ENCODE data around the gene CBR4. TPM values are rescaled to one million over a fixed set of nuclear protein-coding genes. Genes with fewer than 3 reads are reported as not detected.
A peak's percentile ranks its signal among the peaks of the same experiment; 100 is the strongest.
"Not testable (repeated sequence)": the region's sequence is repeated elsewhere in the genome, so short reads cannot be mapped to it uniquely, and the experiment has no call there.

Gene CBR4
- total RNA-seq, 2 donors from 2014 or later = 24.4 TPM

- Mint-ChIP-seq H3K4me1 (ENCODE audit: low read depth) (no peaks in the 10 kb centered on the region), H3K27me3 (ENCODE audit: low read depth) (no peaks in the 10 kb centered on the region), H3K9me3 (no peaks in the 10 kb centered on the region), H3K36me3 (ENCODE audit: insufficient read depth in 2 of 2) (peaks cover 2 to 19% of the 10 kb centered on the region in 2 donors), H3K27ac (peak overlapping the region; percentile 72), H3K4me3 (no peak overlapping the region)
- DNase-seq (no peak), ATAC-seq (replicated peaks in 1 of 2) (no peak)
Observed at GRCh38 chr4:168998596-168998995, 11.5 kb downstream of the CBR4 start.

GRCh38 chr4:168995537-168996295 lies 14.3 kb downstream of the CBR4 start:
- no peaks in the 10 kb centered on the region for H3K4me1 Mint-ChIP-seq (ENCODE audit: low read depth)
- H3K27ac Mint-ChIP-seq = no peak overlapping the region
- no peaks in the 10 kb centered on the region for H3K27me3 Mint-ChIP-seq (ENCODE audit: low read depth)
- ATAC-seq (replicated peaks in 1 of 2) (no peak), DNase-seq (no peak)
- no peaks in the 10 kb centered on the region for H3K9me3 Mint-ChIP-seq
- peaks cover 0 to 4% of the 10 kb centered on the region in 2 donors for H3K36me3 Mint-ChIP-seq (ENCODE audit: insufficient read depth in 2 of 2)
- no peak overlapping the region for H3K4me3 Mint-ChIP-seq

- H3K4me1 Mint-ChIP-seq (ENCODE audit: low read depth) = no peaks in the 10 kb centered on the region
- H3K4me3 Mint-ChIP-seq = no peak overlapping the region
Observed at GRCh38 chr4:168994958-168995357, 15.1 kb downstream of the CBR4 start.

GRCh38 chr4:168993714-168994510 lies 16.1 kb downstream of the CBR4 start:
- DNase-seq (no peak), ATAC-seq (replicated peaks in 1 of 2) (no peak)
- no peaks in the 10 kb centered on the region for H3K4me1 Mint-ChIP-seq (ENCODE audit: low read depth)
- no peaks in the 10 kb centered on the region for H3K27me3 Mint-ChIP-seq (ENCODE audit: low read depth)
- H3K4me3 Mint-ChIP-seq = no peak overlapping the region
- peaks cover 0 to 4% of the 10 kb centered on the region in 2 donors for H3K36me3 Mint-ChIP-seq (ENCODE audit: insufficient read depth in 2 of 2)
- no peak overlapping the region for H3K27ac Mint-ChIP-seq
- H3K9me3 Mint-ChIP-seq = no peaks in the 10 kb centered on the region

More at GRCh38 chr4:168994958-168995357, 15.1 kb downstream of the CBR4 start:
- no peak for ATAC-seq (replicated peaks in 1 of 2)
- Mint-ChIP-seq H3K27ac (no peak overlapping the region), H3K9me3 (no peaks in the 10 kb centered on the region), H3K36me3 (ENCODE audit: insufficient read depth in 2 of 2) (peaks cover 0 to 4% of the 10 kb centered on the region in 2 donors), H3K27me3 (ENCODE audit: low read depth) (no peaks in the 10 kb centered on the region)
- DNase-seq = no peak

GRCh38 chr4:168992952-168993482 lies 17.0 kb downstream of the CBR4 start:
- not testable (repeated sequence) for H3K36me3 Mint-ChIP-seq (ENCODE audit: insufficient read depth in 2 of 2); ATAC-seq (replicated peaks in 1 of 2); H3K27ac Mint-ChIP-seq; H3K4me3 Mint-ChIP-seq; H3K4me1 Mint-ChIP-seq (ENCODE audit: low read depth); H3K27me3 Mint-ChIP-seq (ENCODE audit: low read depth); H3K9me3 Mint-ChIP-seq; DNase-seq

- no peak overlapping the region for H3K27ac Mint-ChIP-seq
- no peaks in the 10 kb centered on the region for H3K4me1 Mint-ChIP-seq (ENCODE audit: low read depth)
- H3K4me3 Mint-ChIP-seq = no peak overlapping the region
- H3K36me3 Mint-ChIP-seq (ENCODE audit: insufficient read depth in 2 of 2) = peaks cover 28 to 44% of the 10 kb centered on the region in 2 donors
- DNase-seq = no peak
- H3K27me3 Mint-ChIP-seq (ENCODE audit: low read depth) = no peaks in the 10 kb centered on the region
- peaks cover 10% of the 10 kb centered on the region in 2 donors for H3K9me3 Mint-ChIP-seq
- ATAC-seq (replicated peaks in 1 of 2) = no peak
Observed at GRCh38 chr4:168981942-168982341, 28.1 kb downstream of the CBR4 start.

- H3K27me3 Mint-ChIP-seq (ENCODE audit: low read depth) = no peaks in the 10 kb centered on the region
- DNase-seq = no peak
- ATAC-seq (replicated peaks in 1 of 2) = no peak
- peaks cover 28 to 44% of the 10 kb centered on the region in 2 donors for H3K36me3 Mint-ChIP-seq (ENCODE audit: insufficient read depth in 2 of 2)
- H3K9me3 Mint-ChIP-seq = peaks cover 10% of the 10 kb centered on the region in 2 donors
- H3K27ac Mint-ChIP-seq = no peak overlapping the region
- no peaks in the 10 kb centered on the region for H3K4me1 Mint-ChIP-seq (ENCODE audit: low read depth)
- H3K4me3 Mint-ChIP-seq = no peak overlapping the region
Observed at GRCh38 chr4:168981460-168981859, 28.6 kb downstream of the CBR4 start.

GRCh38 chr4:168979338-168979737 lies 30.7 kb downstream of the CBR4 start:
- Mint-ChIP-seq H3K36me3 (ENCODE audit: insufficient read depth in 2 of 2) (peaks cover 28 to 44% of the 10 kb centered on the region in 2 donors), H3K4me3 (no peak overlapping the region)

GRCh38 chr4:168978001-168978700 lies 31.9 kb downstream of the CBR4 start:
- Mint-ChIP-seq H3K27ac (no peak overlapping the region), H3K4me3 (no peak overlapping the region), H3K36me3 (ENCODE audit: insufficient read depth in 2 of 2) (peaks cover 24 to 41% of the 10 kb centered on the region in 2 donors), H3K27me3 (ENCODE audit: low read depth) (no peaks in the 10 kb centered on the region), H3K4me1 (ENCODE audit: low read depth) (no peaks in the 10 kb centered on the region), H3K9me3 (peaks cover 13 to 14% of the 10 kb centered on the region in 2 donors)
- ATAC-seq (replicated peaks in 1 of 2) (no peak), DNase-seq (no peak)

More at GRCh38 chr4:168979338-168979737, 30.7 kb downstream of the CBR4 start:
- no peaks in the 10 kb centered on the region for H3K27me3 Mint-ChIP-seq (ENCODE audit: low read depth)
- no peak overlapping the region for H3K27ac Mint-ChIP-seq
- H3K4me1 Mint-ChIP-seq (ENCODE audit: low read depth) = no peaks in the 10 kb centered on the region
- no peak for ATAC-seq (replicated peaks in 1 of 2)
- peaks cover 10 to 15% of the 10 kb centered on the region in 2 donors for H3K9me3 Mint-ChIP-seq
- DNase-seq = no peak

GRCh38 chr4:168972596-168972995 lies 37.5 kb downstream of the CBR4 start:
- ATAC-seq (replicated peaks in 1 of 2) (no peak), DNase-seq (no peak)
- H3K4me3 Mint-ChIP-seq = no peak overlapping the region
- peaks cover 11 to 23% of the 10 kb centered on the region in 2 donors for H3K36me3 Mint-ChIP-seq (ENCODE audit: insufficient read depth in 2 of 2)
- H3K9me3 Mint-ChIP-seq = peaks cover 9 to 26% of the 10 kb centered on the region in 2 donors
- no peaks in the 10 kb centered on the region for H3K27me3 Mint-ChIP-seq (ENCODE audit: low read depth)
- H3K4me1 Mint-ChIP-seq (ENCODE audit: low read depth) = no peaks in the 10 kb centered on the region
- H3K27ac Mint-ChIP-seq = no peak overlapping the region

- peaks cover 1 to 8% of the 10 kb centered on the region in 2 donors for H3K36me3 Mint-ChIP-seq (ENCODE audit: insufficient read depth in 2 of 2)
- DNase-seq (no peak), ATAC-seq (replicated peaks in 1 of 2) (no peak)
- no peak overlapping the region for H3K4me3 Mint-ChIP-seq
- no peaks in the 10 kb centered on the region for H3K4me1 Mint-ChIP-seq (ENCODE audit: low read depth)
- H3K27me3 Mint-ChIP-seq (ENCODE audit: low read depth) = no peaks in the 10 kb centered on the region
- H3K9me3 Mint-ChIP-seq = peaks cover 0 to 1% of the 10 kb centered on the region in 2 donors
- no peak overlapping the region for H3K27ac Mint-ChIP-seq
Observed at GRCh38 chr4:168960716-168961115, 49.3 kb downstream of the CBR4 start.

GRCh38 chr4:168955674-168956073 lies 54.4 kb downstream of the CBR4 start:
- no peak overlapping the region for H3K27ac Mint-ChIP-seq
- H3K27me3 Mint-ChIP-seq (ENCODE audit: low read depth) = no peaks in the 10 kb centered on the region
- H3K9me3 Mint-ChIP-seq = no peaks in the 10 kb centered on the region
- peaks cover 0 to 1% of the 10 kb centered on the region in 2 donors for H3K36me3 Mint-ChIP-seq (ENCODE audit: insufficient read depth in 2 of 2)
- DNase-seq (no peak), ATAC-seq (replicated peaks in 1 of 2) (no peak)
- H3K4me3 Mint-ChIP-seq = no peak overlapping the region
- no peaks in the 10 kb centered on the region for H3K4me1 Mint-ChIP-seq (ENCODE audit: low read depth)
